Activated CD4-positive, alpha-beta T cell treated with anti-CD3 and anti-CD28 coated beads, Interleukin-2, amount 10 ng/mL, durations not matched to agents 7 days and 5 days (primary cell): Measurements from ENCODE around the gene HMOX2. TPM values are rescaled to one million over a fixed set of nuclear protein-coding genes. Genes with fewer than 3 reads are reported as not detected.

Experiments
- CTCF ChIA-PET: fragments of 350-600 bp; sonication (Branson Sonifier 250); formaldehyde crosslinking; loops from one replicate; lab custom pipeline; 2021; ENCODE audit warnings: antibody characterized with exemption; lab: Charles Lee
- POLR2A ChIA-PET: fragments of 350-600 bp; sonication (Branson Sonifier 250); formaldehyde crosslinking; loops from one replicate; lab custom pipeline; 2021; ENCODE audit warnings: antibody characterized with exemption; lab: Charles Lee
- DNase-seq: peaks from one replicate; pipeline ENCODE4 v3.0.0-alpha.2; 2020
- H3K27ac Mint-ChIP-seq: one replicate; pipeline ENCODE4 v1.8.0; 2021; ENCODE audit warnings: mild to moderate bottlenecking, moderate library complexity, mixed read lengths
- H3K27me3 Mint-ChIP-seq: one replicate; pipeline ENCODE4 v1.8.0; 2021; ENCODE audit warnings: mixed read lengths
- H3K36me3 Mint-ChIP-seq: one replicate; pipeline ENCODE4 v1.8.0; 2021; ENCODE audit warnings: low read depth, mixed read lengths
- H3K4me1 Mint-ChIP-seq: one replicate; pipeline ENCODE4 v1.8.0; 2021; ENCODE audit warnings: mixed read lengths
- H3K4me3 Mint-ChIP-seq: one replicate; pipeline ENCODE4 v1.8.0; 2021; ENCODE audit warnings: mild to moderate bottlenecking, moderate library complexity, mixed read lengths
- H3K9me3 Mint-ChIP-seq: one replicate; pipeline ENCODE4 v1.8.0; 2021; ENCODE audit warnings: mixed read lengths
- total RNA-seq, 2 experiments: library from RNA; stranded (reverse); gene quantifications; one replicate each; pipeline ENCODE4 v1.2.3, GENCODE V29; 2021

The HMOX2 gene
- total RNA-seq, 2 experiments from 2014 or later, result 86.3 to 107 TPM

- Mint-ChIP-seq H3K27me3 (no peaks in the 10 kb centered on the region), H3K36me3 (peaks cover 52% of the 10 kb centered on the region), H3K4me1 (peaks cover 58% of the 10 kb centered on the region), H3K27ac (peak overlapping the region; percentile 50), H3K9me3 (no peaks in the 10 kb centered on the region), H3K4me3 (no peak overlapping the region)
- no peak for DNase-seq
- ChIA-PET CTCF (interaction anchor here (1.2 to 1.6 kb wide), 2 partner anchors 13 to 33 kb away, joined by 3 to 4 read pairs; partner anchors contain the start of gene HMOX2), POLR2A (no interaction called here)
These were observed 33.2 kb downstream of the HMOX2 start for GRCh38 chr16:4509420-4509819.

DNA sequence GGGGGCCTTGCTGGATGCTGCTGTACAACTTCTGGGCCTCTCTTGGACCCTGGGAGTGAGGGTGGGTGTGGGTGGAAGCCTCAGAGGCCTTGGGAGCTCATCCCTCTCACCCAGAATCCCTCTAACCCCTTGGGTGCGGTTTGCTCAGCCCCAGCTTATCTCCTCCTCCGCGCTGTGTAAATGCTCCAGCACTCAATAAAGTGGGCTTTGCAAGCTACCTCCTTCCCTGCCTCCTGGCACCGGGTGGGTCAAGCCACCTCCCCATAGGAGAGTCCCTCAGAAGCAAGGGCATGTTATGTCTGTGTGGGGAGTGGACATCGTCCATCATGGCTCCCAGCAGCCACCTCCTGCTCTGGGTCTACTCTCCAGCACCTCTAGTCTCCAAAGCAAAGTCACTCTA, 33.9 kb downstream of the HMOX2 start:
- Mint-ChIP-seq H3K27ac (peak overlapping the region; percentile 50), H3K36me3 (peaks cover 49% of the 10 kb centered on the region), H3K4me3 (no peak overlapping the region), H3K9me3 (no peaks in the 10 kb centered on the region), H3K4me1 (peaks cover 60% of the 10 kb centered on the region), H3K27me3 (no peaks in the 10 kb centered on the region)
- POLR2A ChIA-PET, result no interaction called here
- no peak for DNase-seq
- CTCF ChIA-PET, result interaction anchor here (1.0 to 1.6 kb wide), 2 partner anchors 9 to 13 kb away, joined by 3 to 4 read pairs; no protein-coding TSS in a partner anchor

- POLR2A ChIA-PET, result no interaction called here
- DNase-seq, result no peak
- Mint-ChIP-seq H3K27ac (peak overlapping the region; percentile 70), H3K4me3 (no peak overlapping the region), H3K9me3 (no peaks in the 10 kb centered on the region), H3K36me3 (peaks cover 49% of the 10 kb centered on the region), H3K27me3 (no peaks in the 10 kb centered on the region), H3K4me1 (peaks cover 60% of the 10 kb centered on the region)
- CTCF ChIA-PET, result interaction anchor here (1.0 kb wide), 1 partner anchor 10 kb away, joined by 3 read pairs; no protein-coding TSS in a partner anchor
These were observed 34.7 kb downstream of the HMOX2 start for GRCh38 chr16:4510747-4511426.

DNA sequence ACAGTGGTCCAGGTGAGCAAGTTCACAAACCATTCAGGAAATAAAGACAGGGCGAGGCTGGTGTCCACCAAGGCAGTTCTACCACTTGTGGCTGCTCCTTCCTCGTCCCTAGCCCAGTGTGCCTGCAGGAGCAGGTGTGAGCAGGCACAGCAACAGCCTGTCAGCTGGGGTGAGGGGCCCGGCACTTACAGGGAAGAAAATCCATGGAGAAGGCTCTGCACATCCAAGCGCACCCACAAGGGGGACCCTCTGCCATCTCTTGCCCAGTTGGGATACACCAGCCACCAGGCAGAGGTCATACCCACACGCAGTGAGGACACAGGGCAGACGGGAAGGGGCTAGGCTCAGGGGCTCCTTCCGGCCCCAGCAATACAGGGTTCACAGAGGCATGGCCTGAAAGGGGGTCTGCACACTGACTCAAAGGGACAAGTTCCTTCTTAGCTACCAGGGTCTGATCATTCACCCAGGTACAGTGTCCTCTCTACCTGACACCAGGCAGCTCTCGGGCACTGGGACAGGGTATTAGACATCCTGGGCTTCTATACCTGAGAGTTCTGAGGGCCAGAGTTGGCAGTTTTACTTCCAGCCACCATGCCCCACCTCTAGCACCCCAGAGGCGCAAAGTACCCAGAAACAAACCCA, 35.4 kb downstream of the HMOX2 start:
- peak; percentile 30 for DNase-seq
- H3K9me3 Mint-ChIP-seq, result no peaks in the 10 kb centered on the region
- CTCF ChIA-PET, result interaction anchor here (1.2 kb wide), 1 partner anchor 21 kb away, joined by 5 read pairs; no protein-coding TSS in a partner anchor
- H3K4me1 Mint-ChIP-seq, result peaks cover 58% of the 10 kb centered on the region
- H3K27ac Mint-ChIP-seq, result peak overlapping the region; percentile 70
- H3K27me3 Mint-ChIP-seq, result no peaks in the 10 kb centered on the region
- no peak overlapping the region for H3K4me3 Mint-ChIP-seq
- POLR2A ChIA-PET, result no interaction called here
- peaks cover 45% of the 10 kb centered on the region for H3K36me3 Mint-ChIP-seq

DNA sequence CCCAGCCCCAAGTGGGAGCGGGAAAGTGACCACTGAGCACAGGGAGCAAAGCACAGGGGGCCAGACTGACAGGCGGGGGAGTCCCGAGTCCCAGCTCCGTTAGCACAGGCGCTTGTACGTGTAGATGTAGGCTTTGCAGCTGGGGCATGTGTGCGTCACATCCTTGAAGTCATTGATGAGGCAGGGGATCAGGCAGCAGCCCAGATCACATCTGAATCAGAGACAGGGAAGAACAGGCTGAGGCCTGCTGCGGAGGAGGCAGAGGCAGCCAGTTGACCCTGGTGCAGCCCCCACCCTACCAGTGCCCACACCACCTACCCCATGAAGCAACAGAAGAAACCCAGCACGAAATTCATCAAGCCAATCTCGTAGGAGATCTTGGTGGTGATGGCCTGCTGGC, 36.3 kb downstream of the HMOX2 start:
- POLR2A ChIA-PET, result no interaction called here
- peak overlapping the region; percentile 30 for H3K4me3 Mint-ChIP-seq

GRCh38 chr16:4513086-4513860, 37.1 kb downstream of the HMOX2 start:
- Mint-ChIP-seq H3K4me1 (peaks cover 52% of the 10 kb centered on the region), H3K36me3 (peaks cover 29% of the 10 kb centered on the region), H3K4me3 (no peak overlapping the region), H3K27ac (peak overlapping the region; percentile 70), H3K27me3 (no peaks in the 10 kb centered on the region), H3K9me3 (no peaks in the 10 kb centered on the region)
- DNase-seq, result no peak
- ChIA-PET POLR2A (no interaction called here), CTCF (interaction anchor here (1.3 to 2.5 kb wide), 4 partner anchors 8 to 38 kb away, joined by 4 to 23 read pairs (median 4); partner anchors contain the start of gene HMOX2)

More for the DNA sequence above, 36.3 kb downstream of the HMOX2 start:
- H3K27ac Mint-ChIP-seq, result peak overlapping the region; percentile 71
- no peaks in the 10 kb centered on the region for H3K9me3 Mint-ChIP-seq
- H3K36me3 Mint-ChIP-seq, result peaks cover 37% of the 10 kb centered on the region
- CTCF ChIA-PET, result interaction anchor here (1.2 kb wide), 1 partner anchor 20 kb away, joined by 5 read pairs; no protein-coding TSS in a partner anchor
- DNase-seq, result no peak
- peaks cover 53% of the 10 kb centered on the region for H3K4me1 Mint-ChIP-seq
- H3K27me3 Mint-ChIP-seq, result no peaks in the 10 kb centered on the region

DNA sequence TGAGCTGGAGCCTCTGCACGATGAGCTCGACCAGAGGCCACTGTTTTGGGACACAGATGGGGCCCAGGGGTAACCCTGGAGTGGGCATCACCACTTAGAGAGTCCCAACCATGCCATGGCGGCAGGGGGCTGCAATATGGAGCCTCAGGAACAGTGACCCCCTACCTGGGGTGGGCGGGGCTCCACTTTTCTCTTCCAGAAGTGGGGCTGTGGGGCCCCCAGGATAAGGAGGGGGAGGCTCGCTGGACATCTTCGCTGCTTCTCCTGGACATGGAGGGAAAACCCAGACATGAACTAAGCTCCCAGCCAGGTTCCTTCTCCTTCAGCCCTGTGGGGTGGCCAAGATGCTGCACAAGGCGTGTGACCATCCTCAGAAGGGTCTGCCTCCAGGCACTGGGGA, 37.7 kb downstream of the HMOX2 start:
- no peak for DNase-seq
- Mint-ChIP-seq H3K27ac (peak overlapping the region; percentile 89), H3K36me3 (peaks cover 27% of the 10 kb centered on the region), H3K9me3 (no peaks in the 10 kb centered on the region), H3K27me3 (no peaks in the 10 kb centered on the region), H3K4me3 (no peak overlapping the region), H3K4me1 (peaks cover 53% of the 10 kb centered on the region)
- ChIA-PET POLR2A (no interaction called here), CTCF (interaction anchor here (1.0 to 2.5 kb wide), 7 partner anchors 8 to 37 kb away, joined by 3 to 23 read pairs (median 4); partner anchors contain the start of gene HMOX2)

- peak overlapping the region; percentile 89 for H3K27ac Mint-ChIP-seq
- POLR2A ChIA-PET, result interaction anchor here (0.6 kb wide), 1 partner anchor 10 kb away, joined by 4 read pairs; no protein-coding TSS in a partner anchor
- no peak for DNase-seq
- CTCF ChIA-PET, result interaction anchor here (0.7 to 2.5 kb wide), 8 partner anchors 9 to 109 kb away, joined by 3 to 23 read pairs (median 4); partner anchors contain the start of gene HMOX2
- peaks cover 53% of the 10 kb centered on the region for H3K4me1 Mint-ChIP-seq
- no peaks in the 10 kb centered on the region for H3K27me3 Mint-ChIP-seq
- peaks cover 26% of the 10 kb centered on the region for H3K36me3 Mint-ChIP-seq
- no peaks in the 10 kb centered on the region for H3K9me3 Mint-ChIP-seq
- peak overlapping the region; percentile 51 for H3K4me3 Mint-ChIP-seq
These were observed 38.4 kb downstream of the HMOX2 start for GRCh38 chr16:4514606-4515005.

GRCh38 chr16:4515611-4516233, 39.5 kb downstream of the HMOX2 start:
- ChIA-PET CTCF (interaction anchor here (2.5 kb wide), 1 partner anchor 10 kb away, joined by 23 read pairs; no protein-coding TSS in a partner anchor), POLR2A (interaction anchor here (0.7 kb wide), 1 partner anchor 133 kb away, joined by 3 read pairs; no protein-coding TSS in a partner anchor)
- H3K36me3 Mint-ChIP-seq, result peaks cover 19% of the 10 kb centered on the region
- no peaks in the 10 kb centered on the region for H3K27me3 Mint-ChIP-seq
- peaks cover 55% of the 10 kb centered on the region for H3K4me1 Mint-ChIP-seq
- DNase-seq, result no peak
- H3K27ac Mint-ChIP-seq, result peak overlapping the region; percentile 89
- H3K9me3 Mint-ChIP-seq, result no peaks in the 10 kb centered on the region
- peak overlapping the region; percentile 51 for H3K4me3 Mint-ChIP-seq

DNA sequence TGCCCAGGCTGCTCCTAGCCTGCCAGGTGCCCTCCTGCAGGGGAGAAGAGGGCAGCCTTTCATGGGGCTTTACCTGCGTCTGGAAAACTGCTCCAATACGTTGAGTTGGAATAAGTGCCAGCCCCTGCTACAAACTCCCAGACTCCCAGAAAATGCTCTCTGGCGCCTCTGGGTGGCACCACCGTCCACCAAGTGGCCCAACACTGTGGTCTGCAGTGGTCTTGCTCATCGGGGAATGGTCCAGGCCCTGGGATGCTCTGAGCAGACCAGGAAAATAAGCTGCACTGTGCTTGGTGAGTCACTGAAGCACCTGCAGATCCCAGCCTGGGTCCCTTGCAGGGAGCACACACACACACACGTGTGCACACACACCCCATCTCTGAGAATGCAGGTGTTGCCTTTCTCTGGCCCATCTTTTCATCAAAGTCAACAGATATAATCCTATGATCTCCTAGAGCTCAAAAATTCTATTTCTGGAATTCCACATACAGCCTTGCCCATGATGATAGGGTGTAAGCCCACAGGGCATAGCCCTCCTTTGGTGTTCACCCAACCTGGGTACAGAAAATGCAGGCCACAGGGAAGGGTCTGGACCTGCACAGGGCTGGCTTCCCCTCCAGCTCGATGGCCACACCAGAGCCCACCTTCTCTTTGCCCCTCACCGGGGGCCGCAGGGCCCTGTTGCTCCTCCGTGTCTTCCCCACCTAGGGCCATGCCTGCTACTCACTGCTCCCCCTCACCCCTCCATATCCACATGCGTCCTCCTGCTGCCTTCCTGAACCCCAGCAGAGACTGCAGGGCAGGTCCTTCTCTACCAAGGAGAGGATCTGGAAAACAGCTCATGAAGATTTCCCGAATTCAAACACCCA, 41.8 kb downstream of the HMOX2 start:
- Mint-ChIP-seq H3K27ac (peak overlapping the region; percentile 26), H3K4me3 (no peak overlapping the region), H3K9me3 (no peaks in the 10 kb centered on the region), H3K4me1 (peaks cover 45% of the 10 kb centered on the region), H3K36me3 (peaks cover 5% of the 10 kb centered on the region), H3K27me3 (no peaks in the 10 kb centered on the region)
- CTCF ChIA-PET, result interaction anchor here (0.8 to 1.5 kb wide), 6 partner anchors 10 to 30 kb away, joined by 3 to 4 read pairs (median 3); no protein-coding TSS in a partner anchor
- POLR2A ChIA-PET, result no interaction called here
- no peak for DNase-seq
